GM21786 (cell line): Measurements from ENCODE around the gene GDF9.
A peak's percentile ranks its signal among the peaks of the same experiment; 100 is the strongest.
"Not testable (repeated sequence)": the region's sequence is repeated elsewhere in the genome, so short reads cannot be mapped to it uniquely, and the experiment has no call there.

Experiments
- ATAC-seq: cut with Tn5 transposase; IDR thresholded peaks from one replicate; pipeline ENCODE4 v1.9.1; 2021; ENCODE audit not compliant: unreplicated experiment

The GDF9 gene

GRCh38 chr5:132873119-132873929 is 7.1 kb upstream of the GDF9 start, which contains the start of gene LEAP2:
Gene LEAP2 (plus strand): TSS chr5:132873668. CDS start chr5:132873695, 27 bp downstream.
- ATAC-seq, result no peak

DNA sequence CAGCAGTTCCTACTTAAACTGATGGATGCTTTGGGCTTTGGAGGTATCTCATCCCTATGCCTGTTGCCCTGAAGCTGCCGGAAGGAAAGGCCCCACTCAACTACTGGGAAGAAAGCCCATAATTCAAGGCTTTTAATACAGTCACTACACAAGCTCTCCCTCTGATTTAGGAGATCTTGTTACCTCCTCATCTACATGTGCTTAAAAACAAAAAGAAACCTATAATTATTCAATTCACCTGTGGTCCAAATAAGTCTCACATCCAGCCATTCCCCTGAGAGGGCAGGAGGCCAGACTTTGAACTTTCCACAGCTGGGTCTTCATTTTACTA is 6.5 kb upstream of the GDF9 start:
- ATAC-seq, result no peak

DNA sequence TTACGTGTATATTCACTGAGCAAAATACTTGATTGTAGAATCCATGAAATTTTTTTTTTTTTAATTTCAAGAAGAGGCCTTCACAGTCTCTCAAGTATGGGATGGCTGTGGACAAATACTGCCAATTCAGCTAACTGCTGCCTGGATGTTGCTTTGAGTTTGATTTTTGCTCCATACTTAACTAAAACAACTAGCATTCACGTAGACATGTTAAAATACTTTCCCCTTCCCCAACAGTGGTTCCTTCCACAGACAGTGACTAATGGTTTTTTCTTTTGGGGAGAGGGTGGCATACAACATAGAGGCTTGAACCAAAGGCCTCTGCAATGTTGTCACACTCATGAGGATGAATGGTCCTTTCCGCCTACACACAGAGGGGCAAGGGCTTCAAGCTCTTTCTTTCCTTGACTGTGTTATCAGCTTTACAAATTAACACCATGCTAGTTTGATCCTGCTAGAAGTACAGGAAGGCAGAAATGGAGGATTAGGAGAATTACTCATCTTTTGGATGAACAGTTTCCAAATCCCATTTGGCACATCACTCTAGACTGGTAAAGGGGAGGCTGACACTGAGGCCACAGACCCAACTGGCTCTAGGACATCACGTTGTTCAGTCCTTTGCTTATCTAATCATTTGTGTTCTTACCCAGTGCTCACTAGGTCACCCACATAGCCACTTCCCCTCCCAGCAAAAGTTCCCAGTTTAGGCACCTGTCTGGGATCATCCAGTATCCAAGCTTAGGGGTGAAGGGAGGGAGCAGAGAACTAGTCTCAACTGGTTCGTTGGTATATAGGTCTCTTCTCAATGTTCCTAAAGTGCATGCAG is 5.4 kb upstream of the GDF9 start:
- no peak for ATAC-seq

DNA sequence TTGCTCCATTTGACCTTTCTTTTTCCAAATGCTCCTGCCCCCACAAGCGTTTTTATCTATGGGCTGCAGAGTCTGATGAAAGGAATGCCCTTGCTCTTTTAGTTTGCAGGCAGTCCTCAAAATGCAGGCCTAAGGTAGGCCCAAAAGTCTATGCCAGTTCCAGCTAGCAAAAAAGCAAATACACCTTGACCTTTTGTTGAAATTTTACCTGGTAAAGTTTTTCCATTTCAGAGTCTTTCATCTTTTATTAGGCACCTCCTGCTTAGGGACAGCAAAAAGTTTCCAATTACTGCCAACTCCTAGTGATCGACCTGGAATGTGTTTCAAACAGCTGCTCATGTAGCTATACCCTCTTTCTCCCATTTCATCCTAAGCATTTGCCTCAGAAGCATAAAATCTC is 4.5 kb upstream of the GDF9 start:
- no peak for ATAC-seq

- no peak for ATAC-seq
Observed at GRCh38 chr5:132868754-132869153, 2.5 kb upstream of the GDF9 start.

GRCh38 chr5:132867046-132867451 is 780 bp upstream of the GDF9 start:
- no peak for ATAC-seq

DNA sequence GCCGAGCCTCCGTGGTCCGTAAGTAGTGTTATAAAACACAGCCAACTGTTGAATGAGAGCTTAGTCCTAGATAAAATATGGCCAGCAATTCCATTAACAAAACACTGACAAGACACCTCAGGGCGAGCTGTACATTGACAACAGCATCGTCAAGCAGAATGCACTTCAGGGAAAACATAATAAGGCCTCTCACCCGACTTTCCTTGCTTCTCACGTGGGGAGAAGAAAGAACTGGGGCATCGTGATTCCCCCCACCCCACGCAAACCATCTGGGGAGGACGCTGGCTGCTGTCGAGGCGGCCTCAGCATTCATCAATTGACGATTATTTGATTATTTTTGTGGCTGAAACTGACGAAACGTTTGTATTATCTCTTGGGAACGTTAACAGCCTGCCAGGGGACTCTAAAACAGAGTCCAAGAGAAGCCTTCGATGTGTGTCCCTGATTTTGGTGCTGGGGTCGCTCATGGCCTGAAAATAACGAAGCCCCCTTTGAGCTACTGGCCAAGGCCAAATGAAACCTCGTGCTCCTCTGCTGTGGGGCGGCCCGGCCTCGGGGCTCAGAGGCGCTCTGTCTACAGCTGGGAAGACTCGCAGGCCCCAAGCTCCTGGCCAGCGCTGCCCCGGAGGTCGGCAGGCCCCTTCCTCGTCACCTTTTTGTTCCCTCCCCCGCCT is 464 bp downstream of the GDF9 start:
- ATAC-seq, result peak; percentile 18

GRCh38 chr5:132860742-132861141 is 5.5 kb downstream of the GDF9 start:
- no peak for ATAC-seq

GRCh38 chr5:132859889-132860437 is 6.3 kb downstream of the GDF9 start:
- no peak for ATAC-seq

- ATAC-seq, result no peak
Observed at GRCh38 chr5:132856011-132856410, 10.3 kb downstream of the GDF9 start.

GRCh38 chr5:132854992-132855391 is 11.3 kb downstream of the GDF9 start:
- not testable (repeated sequence) for ATAC-seq

- ATAC-seq, result no peak
Observed at GRCh38 chr5:132854301-132854700, 12.0 kb downstream of the GDF9 start.

DNA sequence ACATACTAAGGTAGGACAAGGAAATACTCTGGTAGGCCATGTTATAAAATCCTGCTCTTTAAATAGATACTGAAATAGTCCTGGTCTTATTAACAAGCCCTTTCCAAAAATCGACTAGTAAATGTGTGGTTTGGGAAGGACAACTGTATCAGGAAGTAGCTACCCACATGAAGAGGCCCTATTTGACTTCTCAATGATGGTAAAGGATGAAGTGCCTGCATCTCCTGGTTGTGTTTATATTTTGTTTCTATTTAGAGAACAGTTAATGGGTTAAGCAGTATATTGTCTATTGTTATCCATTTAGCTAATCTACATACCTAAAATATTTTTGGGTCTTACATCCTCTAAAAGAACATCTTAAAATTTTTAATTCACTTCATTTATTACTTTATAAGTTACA is 12.5 kb downstream of the GDF9 start:
- ATAC-seq, result no peak

DNA sequence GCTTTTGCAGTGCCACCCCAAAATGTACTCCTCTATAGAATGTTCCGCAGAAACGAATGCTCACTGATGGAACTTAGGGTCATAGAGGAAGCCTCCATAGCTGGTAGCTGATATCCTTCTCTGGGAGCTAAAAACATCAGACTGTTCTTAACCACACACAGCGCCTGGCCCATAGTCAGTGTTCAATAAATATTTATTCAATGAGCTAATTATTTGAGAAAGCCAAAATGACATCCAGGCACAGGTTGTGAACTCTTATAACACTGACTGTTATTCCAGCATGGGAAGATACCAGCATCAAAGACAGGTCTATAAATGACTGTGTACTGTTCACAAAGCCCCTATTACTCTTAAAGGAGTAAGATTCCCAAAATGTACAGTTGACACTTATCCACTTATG is 12.9 kb downstream of the GDF9 start:
- ATAC-seq, result no peak

- ATAC-seq, result no peak
Observed at GRCh38 chr5:132850066-132850465, 16.2 kb downstream of the GDF9 start.

DNA sequence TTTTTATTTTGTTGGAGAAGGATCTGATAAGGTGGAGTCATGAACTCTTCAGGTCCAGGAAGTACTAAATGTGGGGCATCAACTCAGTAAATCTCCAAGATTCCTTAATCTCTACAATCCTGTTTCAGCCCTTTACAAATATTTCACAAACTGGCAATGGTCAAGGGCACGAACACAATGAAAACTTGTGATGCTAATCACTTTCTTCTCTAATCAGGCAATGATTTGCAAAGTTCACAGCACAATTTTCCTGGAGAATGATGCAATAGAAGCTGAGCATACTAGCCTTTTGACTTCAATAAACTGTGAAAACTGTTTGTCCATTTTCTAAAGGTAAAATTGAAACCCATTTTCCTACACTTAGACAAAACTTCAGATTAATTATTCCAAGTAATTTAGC is 16.9 kb downstream of the GDF9 start:
- no peak for ATAC-seq

- no peak for ATAC-seq
Observed at GRCh38 chr5:132848270-132848669, 18.0 kb downstream of the GDF9 start.

GRCh38 chr5:132841305-132841704 is 25.0 kb downstream of the GDF9 start:
- no peak for ATAC-seq

GRCh38 chr5:132840896-132841295 is 25.4 kb downstream of the GDF9 start:
- no peak for ATAC-seq

DNA sequence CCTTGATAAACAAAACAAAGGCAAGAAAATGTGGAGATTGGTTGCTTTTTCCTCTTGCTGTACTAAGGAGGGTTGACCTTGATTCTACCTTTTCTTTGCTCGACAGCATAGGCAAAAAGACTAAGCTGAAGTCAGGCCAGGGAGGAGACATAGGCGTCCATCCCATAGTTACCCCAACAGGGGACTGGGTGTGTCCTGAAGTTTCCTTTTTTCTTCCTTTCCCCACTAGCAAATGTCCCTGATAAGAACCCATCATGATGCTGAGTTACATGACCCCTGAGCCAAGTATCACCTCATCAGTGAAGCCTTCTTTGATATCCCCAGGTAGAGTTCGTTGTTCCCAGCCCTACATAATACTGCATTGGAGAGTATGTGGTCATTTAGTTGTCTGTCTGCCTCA is 26.0 kb downstream of the GDF9 start:
- ATAC-seq, result no peak
